GM12872 (cell line): ENCODE data around the gene BMAL1.

ENCODE experiments used
- TF ChIP-seq, protein P1 (sequence below): IDR thresholded peaks from 3 replicates; pipeline ENCODE4 v1.5.1; 2011; ENCODE audit warnings: low read depth, mild to moderate bottlenecking, low read length, moderate library complexity; ENCODE audit not compliant: insufficient read depth

BMAL1 gene

DNA sequence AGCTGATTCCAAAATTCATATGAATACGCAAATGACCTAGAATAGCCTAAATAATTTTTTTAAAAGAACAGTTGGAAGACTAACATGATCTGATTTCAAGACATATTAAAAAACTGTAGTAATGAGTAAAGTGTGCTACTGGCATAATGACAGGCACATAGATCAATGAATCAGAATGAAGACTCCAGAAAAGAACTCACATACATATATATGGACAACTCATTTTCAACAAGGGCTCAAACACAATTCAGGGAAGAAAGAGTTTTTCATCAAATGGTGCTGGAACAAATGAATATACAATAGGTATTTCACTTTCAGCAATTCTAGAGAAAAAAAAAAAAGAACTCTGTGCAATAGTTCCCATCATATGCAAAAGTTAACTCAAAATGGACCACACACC, 151.7 kb downstream of the BMAL1 start:
- TF ChIP-seq, protein P1, sequence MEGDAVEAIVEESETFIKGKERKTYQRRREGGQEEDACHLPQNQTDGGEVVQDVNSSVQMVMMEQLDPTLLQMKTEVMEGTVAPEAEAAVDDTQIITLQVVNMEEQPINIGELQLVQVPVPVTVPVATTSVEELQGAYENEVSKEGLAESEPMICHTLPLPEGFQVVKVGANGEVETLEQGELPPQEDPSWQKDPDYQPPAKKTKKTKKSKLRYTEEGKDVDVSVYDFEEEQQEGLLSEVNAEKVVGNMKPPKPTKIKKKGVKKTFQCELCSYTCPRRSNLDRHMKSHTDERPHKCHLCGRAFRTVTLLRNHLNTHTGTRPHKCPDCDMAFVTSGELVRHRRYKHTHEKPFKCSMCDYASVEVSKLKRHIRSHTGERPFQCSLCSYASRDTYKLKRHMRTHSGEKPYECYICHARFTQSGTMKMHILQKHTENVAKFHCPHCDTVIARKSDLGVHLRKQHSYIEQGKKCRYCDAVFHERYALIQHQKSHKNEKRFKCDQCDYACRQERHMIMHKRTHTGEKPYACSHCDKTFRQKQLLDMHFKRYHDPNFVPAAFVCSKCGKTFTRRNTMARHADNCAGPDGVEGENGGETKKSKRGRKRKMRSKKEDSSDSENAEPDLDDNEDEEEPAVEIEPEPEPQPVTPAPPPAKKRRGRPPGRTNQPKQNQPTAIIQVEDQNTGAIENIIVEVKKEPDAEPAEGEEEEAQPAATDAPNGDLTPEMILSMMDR: no peak

DNA sequence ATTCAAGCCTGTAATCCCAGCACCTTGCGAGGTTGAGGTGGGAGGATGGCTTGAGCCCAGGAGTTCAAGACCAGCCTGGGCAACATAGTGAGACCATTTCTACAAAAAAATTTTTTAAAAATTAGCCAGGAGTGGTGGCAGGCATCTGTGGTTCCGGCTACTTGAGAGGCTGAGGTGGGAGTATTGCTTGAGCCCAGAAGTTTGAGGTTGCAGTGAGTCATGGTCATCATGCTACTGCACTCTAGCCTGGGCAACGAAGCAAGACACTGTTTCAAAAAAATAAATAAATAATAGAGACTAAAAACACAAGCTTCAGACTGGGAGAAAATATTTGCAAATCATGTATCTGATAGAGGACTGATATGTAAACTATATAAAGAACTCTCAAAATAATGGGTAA, 152.2 kb downstream of the BMAL1 start:
- TF ChIP-seq, protein P1: no peak

DNA sequence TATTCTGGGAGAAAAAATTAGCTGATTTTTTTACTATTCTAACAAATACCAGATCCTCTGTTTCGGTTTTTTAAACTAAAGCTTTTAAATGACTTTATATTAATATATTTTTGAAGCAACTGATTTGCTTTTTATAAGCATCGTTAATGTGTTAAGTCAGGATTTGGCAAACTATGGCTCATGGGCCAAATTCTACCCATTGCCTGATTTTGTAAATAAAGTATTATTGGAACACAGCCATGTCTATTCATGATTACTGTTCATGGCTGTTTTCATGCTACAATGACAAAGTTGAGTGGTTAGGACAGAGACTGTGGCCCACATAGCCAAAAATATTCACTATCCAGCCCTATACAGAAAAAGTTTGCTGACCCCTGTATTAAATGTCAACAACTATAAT, 155.8 kb downstream of the BMAL1 start:
- TF ChIP-seq, protein P1: no peak

DNA sequence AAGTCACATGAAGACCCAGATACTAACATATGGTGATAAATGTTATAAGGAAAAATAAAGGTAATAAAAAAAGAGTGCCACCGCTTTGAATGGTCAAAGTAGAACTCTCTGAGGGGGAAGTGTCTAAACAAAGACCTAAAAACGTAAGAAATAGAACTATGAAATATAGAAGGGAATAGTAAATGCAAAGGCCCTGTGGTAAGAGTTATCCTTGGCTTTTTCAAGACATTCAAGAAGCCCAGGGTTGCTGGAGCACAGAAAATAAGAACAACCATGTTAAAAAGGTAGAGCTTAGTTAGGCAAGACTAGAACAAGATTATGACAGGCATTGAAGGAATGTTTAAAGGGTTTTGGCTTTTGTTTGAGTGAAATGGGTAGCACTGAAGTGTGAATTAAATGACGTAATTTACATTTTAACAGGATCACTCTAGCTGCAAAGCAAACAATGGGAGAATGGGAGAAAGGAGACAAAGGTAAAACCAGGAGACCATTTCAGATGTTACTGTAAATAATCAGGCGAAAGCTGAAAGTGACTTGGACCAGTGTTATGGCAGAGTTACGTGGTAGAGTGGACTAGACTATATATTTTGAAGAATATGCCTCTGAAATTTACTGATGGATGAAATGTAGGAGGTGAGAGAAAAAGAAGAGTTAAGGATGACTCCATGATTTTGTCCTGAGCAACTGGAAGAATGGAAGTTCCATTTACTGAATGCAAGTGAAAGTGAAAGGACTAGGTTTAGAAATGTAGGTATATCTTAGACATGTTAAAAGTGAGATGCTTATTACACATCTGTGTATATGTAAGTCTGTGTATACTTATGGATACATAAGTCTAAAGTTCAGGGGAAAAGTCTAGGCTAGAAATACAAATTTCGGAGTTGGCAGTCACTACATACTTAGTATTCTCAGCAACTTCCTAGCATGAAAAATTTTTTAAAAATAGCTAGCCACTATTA, 156.9 kb downstream of the BMAL1 start:
- TF ChIP-seq, protein P1: no peak
